SK-MEL-5 (cell line): ENCODE results near the gene ACTL10. TPM values are rescaled to one million over a fixed set of nuclear protein-coding genes. Genes with fewer than 3 reads are reported as not detected.

Experiments
- DNase-seq: peaks from one replicate; pipeline ENCODE4 v3.0.0-alpha.2; 2016; ENCODE audit warnings: low read depth, low spot score
- in situ Hi-C: cut with HindIII; loops from 2 replicates; pipeline ENCODE4 v1.10.0; 2016; ENCODE audit warnings: low sequenced_read_pairs, high pct_unique_total_duplicates, low pct_unique_long_range_greater_than_20kb
- total RNA-seq: library from RNA; depleted of rRNA; stranded (reverse); fragments of >200 nt; shearing (Covaris generic); gene quantifications from 2 replicates; pipeline ENCODE4 v1.2.3, GENCODE V29; 2014

The ACTL10 gene
- total RNA-seq, 1 experiment from 2014 or later, result not detected

DNA sequence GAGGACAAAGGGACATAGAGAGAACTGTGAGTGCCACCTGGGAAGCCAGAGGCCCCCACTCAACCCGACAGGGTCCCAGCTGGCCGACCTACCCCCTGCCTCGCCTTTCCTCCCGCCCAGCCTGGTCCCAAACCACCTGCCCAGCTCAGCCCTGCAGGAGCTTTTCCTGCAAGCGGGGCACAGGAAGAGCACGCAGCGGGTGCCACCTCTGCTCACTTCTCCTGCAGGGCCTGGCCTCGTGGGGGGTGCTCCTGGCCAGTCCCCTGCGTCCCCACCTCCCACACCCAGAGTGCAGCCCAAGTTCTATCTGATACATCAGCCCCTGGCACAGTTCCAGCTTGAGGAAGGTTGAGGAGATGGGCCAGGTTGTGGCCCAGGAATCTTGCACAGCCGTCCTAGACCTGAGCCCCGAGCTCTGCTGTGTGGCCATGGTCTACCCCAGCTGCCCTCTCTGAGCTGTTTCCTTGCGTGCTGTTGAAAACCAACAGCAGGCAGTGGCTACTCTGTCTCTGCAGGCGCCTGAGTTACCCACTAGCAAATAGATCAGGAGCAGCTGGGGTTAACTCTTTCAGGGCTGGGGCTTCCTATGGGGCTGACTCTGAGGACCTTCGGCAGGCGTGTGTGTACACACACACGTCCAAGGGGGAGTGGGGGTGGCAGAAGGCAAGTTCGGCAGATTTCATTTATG is 5.8 kb downstream of the ACTL10 start:
- no peak for DNase-seq
- in situ Hi-C loops, result no loop called here

DNA sequence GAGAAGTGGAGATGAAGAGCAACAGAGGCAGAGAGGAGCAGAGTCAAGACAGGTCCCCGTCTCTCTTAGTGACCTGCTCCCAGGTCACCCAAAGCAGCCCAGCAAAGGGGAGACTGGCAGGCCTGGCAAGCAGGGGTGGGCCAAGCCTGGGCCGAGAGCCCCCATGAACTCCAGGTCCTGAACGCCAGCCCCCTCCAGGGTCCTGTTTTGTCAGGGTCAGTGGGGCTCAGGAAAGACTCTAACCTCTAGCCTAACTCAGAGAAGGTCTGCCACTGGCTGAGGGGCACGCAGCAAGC is 6.3 kb downstream of the ACTL10 start:
- in situ Hi-C loops, result no loop called here
- no peak for DNase-seq

DNA sequence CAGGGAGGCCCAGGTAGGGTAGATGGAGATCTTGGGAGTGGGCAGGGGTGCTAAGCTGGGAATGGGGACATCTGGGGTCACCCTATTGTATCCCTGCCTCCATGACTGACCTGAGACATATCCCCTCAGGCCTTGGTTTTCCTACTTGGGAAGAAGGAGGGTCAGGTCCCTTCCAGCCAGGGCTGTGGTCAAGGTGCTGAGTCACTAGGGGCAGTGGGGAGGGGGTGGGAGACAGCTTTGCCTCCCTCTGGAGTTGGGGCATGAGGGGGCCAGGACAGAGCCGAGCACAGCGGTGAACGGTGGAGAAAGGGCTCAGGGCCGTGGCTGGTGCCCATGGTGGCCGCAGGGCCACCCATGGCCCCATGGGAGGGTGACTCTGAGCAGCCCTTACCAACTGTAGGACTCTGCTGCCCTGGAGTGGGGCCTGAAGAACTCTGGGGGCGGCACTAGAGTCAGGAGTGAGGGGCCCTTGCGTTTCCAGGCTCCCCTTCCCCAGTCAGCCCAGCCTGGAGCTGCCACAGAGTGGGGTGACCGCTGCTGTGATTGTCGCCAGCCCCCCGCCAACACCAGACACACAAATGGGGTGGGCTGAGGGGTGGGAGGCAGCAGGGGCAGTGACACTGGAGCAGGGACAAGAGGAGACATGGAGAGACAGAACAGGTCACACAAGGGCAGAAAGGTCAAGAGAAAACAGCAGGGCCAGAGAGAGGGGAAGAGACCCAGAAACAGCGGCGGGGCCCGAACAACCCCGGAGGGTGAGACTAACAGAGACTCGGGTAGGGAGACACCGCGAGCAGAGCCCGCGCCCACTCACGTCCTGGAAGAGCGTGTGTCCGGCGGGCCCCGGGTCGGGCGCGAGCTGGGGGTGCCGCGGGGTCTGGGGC is 6.9 kb downstream of the ACTL10 start:
- no peak for DNase-seq
- in situ Hi-C loops, result no loop called here

DNA sequence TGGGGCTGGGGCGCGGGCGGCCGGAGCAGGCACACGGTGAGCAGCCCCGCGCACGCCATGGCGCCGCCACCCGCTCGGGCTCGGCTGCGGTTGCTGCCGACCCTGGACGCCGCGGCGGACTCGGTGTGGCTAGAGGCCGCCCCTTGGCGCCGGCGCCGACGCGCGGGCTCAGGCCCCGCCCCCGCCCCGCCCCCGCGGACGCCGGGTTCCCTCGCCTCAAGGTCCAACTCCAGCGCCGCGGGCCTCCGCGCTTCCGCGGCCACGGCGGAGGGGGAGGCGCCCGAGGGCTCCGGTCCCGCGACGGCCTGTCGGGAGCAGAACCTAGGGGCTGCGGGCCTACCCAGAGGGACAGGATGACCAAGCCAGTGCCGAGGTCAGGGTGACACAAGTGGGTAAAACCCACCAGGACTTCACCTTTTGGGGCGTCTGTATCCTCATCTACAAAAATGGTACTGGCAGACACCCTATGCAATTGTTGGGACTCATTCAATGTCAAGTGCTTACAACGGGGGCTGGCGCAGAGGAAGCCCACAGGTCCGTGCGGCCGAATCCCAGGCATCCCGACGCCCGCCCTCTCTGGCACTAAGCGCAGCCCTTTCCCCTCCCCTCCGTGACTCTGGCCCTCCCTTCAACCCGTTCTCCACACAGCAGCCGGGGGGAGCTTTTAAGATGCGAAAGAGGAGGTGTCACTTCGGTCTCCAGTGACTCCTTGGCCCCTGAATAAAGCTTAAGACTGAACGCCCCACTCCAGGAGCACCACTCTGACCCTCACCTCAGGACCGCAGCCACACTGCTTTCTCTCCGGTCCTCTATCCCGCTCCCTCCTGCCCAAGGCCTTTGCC is 7.8 kb downstream of the ACTL10 start, which contains the start of gene NECAB3:
Gene NECAB3 (minus strand): TSS at position 135 of the 842 bp plus-strand sequence. CDS start 76 bp downstream, at position 59.
- DNase-seq, result peak; percentile 68
- in situ Hi-C loops, result no loop called here

DNA sequence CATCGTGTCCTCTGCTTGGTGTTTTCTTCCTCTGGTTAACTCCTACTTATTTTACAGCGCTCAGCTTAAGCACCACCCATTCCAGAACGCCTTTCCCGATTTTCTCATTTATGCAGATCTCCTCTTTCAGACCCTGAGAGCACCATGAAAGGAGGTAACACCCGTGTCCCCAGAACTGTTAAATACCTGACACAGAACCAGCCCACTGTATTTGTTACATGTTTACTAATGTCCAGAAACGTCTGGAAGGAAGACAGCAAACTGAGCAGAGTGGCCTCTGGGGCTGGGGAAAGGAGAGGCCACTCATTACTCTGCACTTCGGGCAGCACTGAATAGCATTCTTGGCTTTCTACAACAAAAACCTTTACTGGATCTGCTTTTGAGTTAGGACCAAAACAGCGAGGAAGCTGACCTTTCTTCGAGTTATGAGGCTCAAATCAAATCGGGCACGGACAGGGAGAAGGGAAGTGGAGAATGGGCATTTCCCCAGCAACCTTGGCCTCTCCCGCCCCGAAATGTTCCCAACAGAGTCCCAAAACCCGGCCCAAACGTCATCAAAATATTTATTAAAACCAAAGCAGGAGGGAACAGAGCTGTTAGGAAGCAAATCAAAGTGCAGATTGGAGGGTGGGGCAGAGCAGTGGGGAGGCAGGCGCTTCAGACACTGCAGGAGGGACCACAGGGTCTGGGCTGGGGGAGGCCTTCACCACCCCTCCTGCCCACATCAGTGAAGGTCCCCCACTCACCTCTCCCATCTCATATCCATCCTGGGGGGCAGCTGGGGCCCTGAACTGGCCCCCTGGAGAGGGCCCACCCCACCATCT is 8.6 kb downstream of the ACTL10 start:
- in situ Hi-C loops, result no loop called here

DNA sequence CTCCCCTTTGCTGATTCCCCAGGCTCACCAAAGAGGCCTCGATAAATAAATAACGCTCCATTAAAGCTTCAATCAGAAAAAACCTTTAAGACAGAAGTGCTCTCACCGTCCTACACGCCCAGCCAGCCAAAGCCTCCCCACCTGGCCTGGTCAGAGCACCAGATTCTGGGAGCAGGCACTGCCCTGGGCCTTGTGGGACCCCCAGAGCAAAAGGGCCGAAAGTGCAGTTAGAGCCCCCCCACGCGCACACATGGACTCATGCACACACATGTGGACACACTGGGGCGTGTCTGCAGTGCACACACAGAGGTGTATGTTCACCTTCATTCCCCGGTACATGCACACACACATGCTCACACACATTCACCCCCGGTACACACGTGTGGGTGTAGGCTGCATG is 9.4 kb downstream of the ACTL10 start:
- DNase-seq, result no peak
- in situ Hi-C loops, result no loop called here

More for the DNA sequence above, 8.6 kb downstream of the ACTL10 start:
- no peak for DNase-seq

DNA sequence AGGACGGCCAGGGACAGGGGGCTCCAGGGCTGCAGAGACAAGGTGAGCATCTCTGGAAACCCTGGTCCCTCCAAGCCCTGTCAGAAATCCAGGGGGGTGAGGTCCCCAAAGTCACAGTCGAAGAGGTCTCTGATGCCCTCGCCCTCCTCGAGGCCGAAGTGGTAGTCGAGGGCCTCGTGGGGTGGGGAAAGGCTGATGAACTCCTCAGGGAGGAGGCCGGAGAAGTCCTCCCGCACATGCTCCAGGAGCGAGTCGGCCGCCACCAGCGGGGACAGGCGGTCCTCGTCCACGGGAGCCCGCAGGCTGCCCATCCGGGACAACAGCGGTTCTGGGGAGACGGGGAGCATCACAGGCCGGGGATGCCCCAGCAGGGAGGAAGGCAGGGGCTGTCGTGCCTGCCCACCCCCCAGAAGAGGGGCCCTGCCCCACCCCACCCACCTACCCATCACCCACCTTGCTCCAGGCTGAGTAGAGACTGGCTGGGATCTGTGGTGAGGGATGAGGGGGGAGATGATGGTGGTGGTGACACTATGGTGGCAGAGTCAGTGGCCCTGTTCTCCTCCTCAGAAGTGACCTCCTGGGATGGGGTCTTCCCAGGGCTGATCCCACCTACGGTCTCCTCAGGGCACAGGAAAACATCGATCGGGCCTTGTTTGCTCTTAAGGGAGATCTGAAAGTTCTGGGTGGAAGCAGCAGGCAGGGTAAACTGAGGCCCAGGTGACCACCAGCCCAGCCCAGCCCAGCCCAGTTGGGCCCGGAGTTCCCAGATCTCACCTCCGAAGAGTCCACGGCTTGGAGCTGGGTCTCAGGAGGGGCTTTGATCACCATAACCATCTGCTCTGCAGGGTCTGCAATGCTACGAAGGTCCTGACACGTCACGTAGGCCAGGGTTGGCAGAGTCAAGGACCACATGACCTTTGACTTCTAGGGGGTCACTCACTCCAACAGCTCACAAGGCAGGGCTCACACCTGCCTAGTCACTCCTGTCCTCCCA is 10.2 kb downstream of the ACTL10 start:
- DNase-seq, result no peak
- in situ Hi-C loops, result no loop called here

DNA sequence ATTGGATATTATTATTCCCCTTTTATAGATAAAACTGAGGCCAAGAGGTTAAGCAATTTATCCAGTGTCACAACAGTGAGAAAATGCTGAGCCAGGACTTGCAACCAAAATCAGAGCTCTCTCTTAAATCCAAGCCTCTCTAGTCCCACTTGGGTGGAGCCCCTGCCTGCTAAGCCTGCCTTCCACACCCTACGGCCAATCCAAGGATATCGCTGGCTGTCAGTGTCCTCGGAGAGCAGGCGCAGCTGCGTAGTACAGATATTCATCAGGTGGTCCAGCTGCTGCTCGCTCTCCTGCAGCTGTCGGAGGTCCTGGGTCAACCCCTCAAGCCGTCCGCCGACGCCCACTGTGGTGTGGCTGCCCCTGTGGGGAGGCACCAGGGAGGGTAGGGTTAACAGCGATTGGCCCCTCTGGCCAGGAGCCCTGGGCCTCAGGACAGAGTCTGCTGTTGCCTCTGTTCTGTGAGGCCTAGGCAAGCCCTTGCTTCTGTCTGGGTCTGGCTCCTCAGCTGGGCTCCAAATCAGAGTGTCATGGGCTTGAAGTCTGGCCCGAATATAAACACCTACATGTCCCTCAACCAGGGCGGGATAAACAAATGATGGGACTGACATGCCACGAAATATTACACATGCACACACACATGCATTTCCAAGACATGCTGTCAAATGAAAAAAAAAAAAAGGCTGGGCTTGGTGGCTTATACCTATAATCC is 11.4 kb downstream of the ACTL10 start:
- no peak for DNase-seq
- in situ Hi-C loops, result no loop called here

DNA sequence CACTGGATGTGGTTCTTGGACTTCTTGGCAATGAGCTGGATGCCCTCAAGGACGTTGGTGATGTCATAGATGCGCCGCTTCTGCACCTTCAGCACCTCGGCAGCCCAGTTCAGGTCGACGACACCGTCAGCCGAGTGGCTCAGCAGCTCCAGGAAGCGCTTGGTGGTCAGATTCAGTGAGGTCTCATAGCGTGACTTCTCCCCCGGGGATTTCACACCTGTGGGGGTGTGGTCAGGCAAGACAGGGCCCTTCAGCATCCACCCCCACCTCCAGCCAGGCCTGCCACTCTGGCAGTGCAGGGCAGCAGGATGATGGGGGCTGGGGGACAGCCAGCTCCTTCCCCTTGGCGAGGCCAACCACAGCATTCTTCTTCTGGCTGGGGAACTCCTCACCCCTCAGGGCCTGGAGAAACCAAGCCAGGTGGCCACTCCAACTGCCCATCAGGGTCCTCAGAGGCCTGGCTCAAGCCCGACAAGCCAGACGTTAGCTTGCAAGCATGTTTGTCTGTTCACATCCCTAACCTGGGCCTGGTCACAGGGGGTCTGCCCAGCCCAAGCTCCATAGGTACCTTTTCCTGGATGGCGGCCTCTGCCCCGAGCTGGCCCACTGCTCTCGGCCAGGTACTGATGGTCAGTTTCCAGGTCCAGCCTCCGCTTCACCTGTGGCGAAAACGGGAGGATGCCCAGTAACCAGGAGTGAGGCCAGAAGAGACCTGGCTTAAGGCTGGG is 13.2 kb downstream of the ACTL10 start:
- in situ Hi-C loops, result no loop called here
- no peak for DNase-seq

DNA sequence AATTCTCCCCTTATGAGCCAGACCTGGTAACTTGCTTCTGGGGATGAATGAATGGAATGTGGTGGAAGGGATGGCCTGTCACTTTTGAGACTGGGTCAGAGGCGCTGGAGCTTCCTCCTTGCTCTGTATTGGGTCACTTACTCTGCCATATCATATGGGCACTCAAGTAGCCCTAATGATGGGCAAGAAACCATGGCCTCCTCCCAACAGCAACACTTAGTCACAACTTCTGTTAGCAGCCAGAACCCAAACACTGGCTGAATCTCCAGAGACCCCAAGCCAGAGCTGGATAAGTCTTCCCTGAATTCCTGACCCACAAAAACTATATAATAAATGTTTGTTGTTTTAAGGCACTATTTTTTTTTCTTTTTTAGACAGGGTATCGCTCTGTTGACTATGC is 13.9 kb downstream of the ACTL10 start:
- no peak for DNase-seq
- in situ Hi-C loops, result no loop called here

DNA sequence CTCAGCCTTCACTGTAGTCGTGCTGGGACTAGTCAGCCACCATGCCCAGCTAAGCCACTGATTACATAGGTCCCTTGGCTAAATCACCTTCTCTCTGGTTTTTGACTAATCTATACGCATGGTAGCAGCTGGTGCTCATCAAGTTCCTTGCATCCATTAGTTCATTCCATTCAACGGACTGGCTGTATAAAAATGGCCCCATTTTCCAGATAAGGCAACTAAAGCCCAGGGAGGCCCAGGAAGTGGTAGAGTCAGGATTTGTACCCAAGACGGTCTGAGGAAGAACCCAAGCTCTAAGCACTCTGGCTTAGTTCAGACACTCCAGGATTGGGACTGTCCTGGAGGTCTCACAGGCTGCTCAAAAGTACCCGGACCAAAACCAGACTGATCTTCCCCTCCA is 14.5 kb downstream of the ACTL10 start:
- in situ Hi-C loops, result no loop called here
- DNase-seq, result no peak

DNA sequence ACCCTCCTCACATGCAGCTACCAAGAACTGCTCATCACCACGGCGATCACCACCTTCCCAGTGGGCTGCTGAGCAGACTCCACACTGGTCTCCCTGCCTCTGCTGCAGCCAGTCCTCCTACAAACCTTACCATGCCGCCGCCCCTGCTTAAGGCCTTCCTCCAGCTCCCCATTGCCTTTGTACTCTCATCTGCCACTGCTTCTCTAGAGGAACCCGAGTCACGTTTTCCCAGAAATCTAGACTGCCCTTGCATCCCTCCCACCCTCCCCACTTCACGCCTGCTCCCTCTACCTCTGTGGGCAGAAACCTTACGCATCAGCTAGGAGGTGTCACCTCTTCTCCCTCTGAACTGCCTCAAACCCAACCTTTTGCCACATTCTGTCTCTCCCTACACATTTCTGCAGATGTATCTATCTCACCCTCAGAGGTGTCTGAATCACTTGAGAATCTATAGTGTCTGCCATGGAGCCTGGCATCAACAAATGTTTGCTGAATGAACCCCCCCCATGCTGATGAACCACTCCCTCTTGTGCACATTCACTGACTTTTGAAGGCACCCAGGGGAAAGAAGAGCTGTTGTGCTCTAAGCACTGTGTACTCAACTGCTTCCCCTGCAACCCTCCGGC is 15.1 kb downstream of the ACTL10 start:
- in situ Hi-C loops, result no loop called here
- no peak for DNase-seq

DNA sequence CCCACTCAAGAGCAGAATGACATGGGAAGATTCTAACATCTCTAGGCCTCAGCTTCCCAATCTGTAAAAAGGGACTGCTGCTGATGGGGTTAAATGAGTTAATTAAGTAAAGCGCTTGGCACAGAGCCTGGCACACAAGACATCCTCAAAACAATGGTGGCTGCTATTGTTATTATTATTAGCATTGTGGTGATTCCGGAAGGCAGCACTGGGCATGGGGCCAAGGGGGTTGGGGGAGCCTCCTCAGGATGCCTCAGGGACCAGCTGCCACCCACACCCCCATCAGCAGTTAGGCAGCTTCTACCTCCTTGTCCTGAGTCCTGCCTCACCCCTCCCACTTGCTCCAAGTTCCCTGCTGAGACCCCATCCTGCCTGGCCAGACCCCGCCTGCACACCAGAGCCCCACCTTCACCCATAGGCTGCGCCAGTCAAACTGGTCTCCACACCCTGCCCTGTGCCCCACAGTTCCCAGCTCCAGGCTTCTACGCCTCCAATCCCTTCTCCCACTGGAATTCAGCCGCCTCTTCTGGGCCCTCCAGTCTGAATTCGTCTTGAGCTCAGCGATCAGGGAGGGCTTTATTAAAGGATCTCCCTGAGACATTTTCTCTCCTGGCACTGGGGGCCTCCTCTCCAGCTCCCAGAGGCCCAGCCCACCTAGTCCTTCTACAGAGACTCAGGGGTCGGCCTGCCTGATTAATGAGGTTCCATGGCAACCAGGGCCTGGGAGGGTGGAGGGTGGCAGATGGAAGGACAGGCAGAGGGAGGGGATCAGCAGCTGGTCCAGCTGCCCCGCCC is 18.0 kb downstream of the ACTL10 start:
- no peak for DNase-seq
- in situ Hi-C loops, result no loop called here
